NCI-H2029 treated with DMSO at 0.1 percent for 48 hours (cell line): Measurements from ENCODE around the gene LCLAT1.

Experiments used
- DNase-seq: peaks from one replicate; lab custom pipeline; 2025; lab: John Stamatoyannopoulos, UW

The LCLAT1 gene

DNA sequence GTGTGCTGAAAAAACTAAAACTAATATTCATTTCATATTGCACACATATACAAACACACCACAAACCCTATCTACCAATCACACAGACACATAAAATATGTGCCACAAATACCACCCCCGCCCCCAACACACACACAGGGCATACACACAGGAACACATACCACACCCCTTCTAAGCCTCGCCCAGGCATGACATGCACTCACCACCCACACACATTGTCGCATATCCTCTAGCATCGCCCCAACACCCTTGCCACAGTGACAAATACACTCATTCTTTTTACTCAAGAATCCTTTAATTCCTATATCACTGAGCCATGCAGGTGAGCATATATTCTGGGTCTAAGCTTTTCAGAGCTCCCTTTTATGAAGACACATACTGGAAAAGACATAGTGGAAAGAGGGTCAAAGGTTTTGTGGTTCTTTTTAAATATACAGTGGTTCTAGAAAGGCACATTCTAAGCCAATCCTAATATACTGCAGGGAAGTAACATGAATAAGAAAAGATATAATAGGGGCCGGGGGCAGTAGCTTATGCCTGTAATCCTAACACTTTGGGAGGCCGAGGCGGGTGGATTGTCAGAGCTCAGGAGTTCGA is 24.5 kb upstream of the LCLAT1 start:
- no peak for DNase-seq

DNA sequence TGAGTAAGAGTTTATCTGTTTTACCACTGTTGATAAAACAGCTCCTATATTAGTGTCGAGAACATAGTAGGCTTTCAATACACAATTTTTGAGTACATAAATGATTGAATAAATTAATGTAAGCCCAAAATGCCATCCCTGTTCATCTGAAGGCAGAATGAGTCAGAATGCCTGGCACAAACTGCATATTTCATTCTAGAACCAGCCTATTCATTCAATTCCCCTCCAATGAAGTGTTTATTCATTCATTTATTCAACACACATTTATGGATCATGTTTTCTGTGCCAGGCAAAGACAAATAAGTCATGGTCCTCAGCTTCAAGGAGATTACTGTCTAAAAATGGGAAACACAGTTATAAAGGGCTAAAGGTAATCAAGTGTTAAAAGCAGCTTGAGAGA is 22.8 kb upstream of the LCLAT1 start:
- DNase-seq, result no peak

DNA sequence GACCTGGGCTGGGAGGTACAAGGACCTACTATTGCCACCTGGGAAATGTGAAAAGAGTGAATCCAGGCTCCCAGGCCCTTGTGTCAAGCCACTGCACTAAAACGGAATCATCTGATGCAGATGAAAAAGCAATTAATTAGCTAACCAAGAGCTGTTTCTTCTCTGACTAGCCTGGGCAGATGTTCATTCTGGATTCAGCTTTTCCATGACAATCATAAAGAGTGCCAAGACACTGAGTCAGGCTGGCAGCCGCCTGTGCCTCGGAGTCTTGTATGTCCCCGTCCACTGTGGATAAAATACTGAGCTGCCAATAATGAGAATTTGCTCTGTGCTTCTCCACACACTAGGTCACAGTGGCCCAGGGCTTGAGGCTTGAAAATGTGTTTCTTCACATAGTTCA is 21.7 kb upstream of the LCLAT1 start:
- no peak for DNase-seq

DNA sequence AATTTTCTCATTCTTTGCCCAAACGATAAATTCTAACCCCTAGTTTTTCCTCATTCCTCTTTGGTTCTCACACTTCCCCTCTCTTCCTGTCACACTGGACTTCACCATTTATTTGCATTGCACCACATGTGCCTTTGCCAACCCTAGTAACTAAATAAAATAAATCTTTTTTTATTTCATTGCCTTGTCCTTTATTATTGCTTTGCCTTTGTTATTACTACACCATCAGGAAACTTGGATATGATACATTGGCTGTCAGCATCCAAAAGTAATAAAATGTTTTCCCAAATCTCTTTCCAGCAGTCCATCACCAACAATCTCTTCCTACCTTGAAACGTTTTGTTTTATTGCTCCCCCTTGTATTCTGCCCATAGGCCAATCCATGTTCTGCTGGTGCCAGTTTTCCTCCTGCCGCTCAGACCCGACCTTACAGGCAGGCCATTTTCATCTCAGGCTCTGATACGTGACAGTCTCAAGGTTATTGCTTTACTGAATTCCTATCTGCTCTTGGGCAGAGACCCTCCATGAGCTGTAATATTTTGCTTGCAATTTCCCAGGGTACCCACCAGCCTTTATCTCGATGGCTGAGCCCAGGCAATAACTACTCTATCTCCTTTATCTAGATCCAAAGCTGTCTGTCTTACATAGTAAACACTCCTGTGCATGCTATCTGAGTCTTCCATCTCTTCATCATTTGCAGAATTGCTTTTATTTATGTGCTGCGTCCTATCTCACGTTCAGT is 19.3 kb upstream of the LCLAT1 start:
- DNase-seq, result no peak

DNA sequence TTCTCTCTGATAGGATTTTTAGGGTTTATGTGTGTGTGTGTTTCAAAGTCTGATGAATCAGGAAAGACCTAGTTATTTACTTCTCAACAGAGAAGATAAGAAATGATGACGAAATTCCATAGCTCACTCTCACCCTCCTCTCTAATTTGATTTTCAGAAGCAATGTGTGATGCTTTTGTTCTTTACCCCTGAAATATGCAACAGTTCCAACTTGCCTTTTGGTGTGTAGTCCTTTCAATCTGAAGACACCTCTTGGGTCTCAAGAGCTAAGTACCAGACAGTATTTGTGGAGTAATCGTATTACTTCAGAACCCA is 18.7 kb upstream of the LCLAT1 start:
- DNase-seq, result no peak

DNA sequence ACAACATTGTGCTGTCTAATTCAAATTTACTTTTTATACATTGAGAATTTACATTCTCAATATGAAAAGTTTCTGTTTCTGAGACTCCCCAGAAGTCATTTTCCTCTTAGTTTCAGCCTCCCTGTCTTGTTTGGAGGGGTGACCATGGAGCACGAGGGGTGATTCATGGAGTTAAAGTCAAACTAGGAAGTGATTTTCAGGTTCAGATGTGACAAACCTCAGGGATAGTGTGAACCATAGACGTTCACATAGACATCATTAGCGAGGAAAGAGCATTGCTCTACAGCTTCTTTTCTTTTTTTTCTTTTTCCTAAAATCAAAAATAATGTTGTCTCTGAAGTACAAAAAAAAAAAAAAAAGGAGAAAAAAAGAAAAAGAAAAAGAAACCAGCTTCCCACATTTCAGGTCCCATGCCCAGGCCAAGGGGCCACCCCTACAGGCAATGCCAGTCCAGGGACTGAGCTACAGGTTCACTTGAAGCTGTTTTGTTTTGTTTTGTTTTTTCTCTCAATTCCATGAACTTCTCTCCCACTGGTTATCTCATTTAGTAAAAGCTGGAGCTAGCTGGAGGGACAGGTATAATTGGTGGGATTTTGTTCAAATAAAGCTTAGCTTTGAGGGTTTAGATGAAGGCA is 18.1 kb upstream of the LCLAT1 start:
- DNase-seq, result no peak

DNA sequence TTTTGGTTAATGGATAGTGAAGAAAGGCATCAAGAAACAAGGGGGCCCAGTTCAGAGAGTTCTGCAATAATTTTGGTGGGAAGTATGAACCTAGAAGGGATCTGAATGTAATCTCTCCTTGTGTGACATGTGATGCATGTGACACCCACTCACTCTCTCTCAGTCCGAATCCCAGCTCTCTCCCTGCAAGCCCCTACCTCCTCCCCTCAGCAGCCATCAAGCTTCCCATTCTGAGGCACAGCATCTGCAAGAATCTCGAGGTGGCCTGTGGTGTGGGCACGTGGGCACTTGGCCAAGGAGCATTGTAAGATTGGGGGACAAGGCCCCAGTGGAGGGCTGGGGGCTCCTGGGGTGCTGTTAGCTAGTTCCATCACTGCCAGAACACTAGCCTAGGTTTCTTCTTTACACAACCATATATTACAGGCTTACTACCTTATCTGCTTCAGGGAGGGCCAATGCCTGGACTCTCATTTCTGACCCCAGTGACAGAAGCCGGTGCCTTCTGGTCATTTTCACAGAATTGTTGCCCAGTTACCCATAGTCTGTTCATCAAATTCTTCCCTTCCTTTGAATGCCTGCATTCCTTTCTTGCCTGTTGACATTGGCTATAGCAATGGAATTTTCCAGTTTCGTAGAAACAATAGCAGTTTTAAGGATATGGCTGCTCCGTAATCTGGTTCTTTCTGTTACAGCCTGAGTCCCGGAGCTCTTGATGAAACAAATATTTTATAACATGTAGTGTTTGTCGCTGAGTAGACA is 13.3 kb upstream of the LCLAT1 start:
- no peak for DNase-seq

DNA sequence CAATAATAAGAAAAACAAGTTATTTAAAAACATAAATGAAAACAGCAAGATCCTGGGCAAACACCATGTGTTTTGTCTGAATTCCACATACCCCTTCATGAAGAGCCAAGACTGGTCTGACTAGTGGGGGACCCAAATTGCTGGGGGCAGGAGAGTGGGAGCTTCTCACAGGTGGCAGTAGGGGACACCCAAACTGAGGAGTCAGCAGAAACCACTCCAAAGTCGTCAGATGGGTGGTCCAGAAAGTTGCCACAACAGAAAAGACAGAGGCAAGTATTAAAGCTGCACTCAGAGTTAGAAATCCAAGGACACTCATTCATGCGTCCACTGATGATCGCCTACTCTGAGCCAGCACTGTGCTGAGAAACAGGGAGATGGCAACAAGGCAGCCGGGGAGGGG is 12.3 kb upstream of the LCLAT1 start:
- no peak for DNase-seq

DNA sequence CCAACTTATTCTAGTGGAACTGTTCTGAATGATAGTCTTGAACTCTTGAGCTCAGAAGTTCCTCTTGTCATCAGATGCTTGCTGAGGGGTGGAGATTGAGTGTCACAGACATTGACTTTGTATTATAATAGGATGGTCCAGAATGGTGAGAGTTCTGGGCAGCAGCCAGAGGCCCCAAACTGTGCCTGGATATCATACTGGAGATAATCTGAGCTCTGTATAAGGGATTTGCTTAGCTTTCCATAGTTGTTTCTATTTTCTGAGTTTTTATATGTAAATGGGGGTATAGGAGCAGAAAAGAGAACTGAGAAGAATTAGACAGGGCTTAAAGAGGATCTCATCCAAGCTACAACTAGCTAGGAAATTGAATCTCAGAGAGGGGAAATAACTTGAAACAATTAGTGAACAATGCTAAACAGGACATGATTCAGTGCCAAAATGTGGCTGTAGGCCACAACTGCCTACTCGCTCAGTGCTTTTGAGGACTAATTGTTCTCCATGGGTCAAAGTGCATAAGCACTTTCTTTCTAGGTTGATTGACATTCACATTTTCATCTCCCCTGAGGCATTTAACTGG is 10.1 kb upstream of the LCLAT1 start:
- DNase-seq, result no peak

DNA sequence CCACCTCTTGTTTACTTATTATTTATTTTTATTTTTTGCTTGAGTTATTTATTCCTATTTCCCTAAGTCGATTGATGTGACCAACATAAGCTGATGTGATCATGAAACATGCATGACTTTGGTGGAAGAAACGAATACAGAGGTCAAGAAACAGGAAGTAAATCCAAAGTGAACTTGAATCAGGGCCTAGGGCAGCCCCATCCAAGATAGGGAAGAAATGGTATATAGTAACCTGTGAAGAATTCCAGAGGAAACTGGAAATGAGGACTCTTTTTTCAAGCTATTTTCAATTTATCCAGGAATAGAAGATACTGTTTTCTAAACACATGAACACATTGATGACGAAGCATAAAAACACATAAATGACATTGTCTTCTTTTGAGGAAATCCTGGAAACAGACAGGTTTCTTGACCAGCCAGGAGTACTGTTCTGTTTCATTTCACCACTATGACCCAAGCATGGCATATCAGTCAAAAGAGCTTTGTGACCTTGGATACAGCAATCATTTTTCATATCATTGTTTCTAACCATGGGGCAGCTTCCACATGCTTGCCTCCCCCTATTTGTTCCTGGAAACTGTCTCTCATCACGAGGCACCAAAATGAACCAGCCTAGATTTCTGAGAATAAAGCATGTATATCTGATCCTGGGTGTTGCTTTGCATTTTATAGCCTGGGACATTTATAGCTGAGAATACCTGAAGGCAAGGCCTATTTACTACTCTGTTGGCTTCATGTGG is 9.1 kb upstream of the LCLAT1 start:
- DNase-seq, result no peak

DNA sequence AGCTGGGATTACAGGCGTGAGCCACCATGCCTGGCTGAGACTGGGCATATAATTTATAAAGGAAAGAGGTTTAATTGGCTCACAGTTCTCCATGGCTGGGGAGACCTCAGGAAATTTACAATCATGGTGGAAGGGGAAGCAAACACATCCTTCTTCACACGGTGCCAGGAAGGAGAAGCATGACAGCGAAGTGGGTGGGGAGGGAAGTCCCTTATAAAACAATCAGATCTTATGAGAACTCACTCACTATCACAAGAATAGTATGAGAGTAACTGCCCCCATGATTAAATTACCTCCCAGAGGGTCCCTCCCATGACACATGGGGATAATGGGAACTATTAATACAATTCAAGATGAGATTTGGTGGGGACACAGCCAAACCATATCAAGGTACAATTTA is 7.8 kb upstream of the LCLAT1 start:
- DNase-seq, result no peak

DNA sequence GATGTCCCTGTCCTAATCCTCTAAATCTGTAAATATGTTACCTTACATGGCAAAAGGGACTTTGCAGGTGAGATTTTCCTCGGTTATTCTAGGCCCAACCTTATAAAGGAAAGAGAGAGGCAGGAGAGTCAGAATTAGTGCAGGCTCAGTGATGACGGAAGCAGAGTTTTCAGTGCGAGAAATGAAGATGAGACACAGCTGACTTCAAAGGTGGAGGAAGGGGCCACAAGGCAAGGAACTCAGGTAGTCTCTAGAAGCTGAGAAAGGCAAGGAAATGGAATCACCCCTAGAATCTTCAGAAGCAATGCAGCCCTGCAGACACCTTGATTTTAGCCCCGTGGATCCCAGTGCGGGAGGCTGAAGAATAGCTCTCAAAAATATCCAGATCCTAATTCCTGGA is 7.2 kb upstream of the LCLAT1 start:
- DNase-seq, result no peak

DNA sequence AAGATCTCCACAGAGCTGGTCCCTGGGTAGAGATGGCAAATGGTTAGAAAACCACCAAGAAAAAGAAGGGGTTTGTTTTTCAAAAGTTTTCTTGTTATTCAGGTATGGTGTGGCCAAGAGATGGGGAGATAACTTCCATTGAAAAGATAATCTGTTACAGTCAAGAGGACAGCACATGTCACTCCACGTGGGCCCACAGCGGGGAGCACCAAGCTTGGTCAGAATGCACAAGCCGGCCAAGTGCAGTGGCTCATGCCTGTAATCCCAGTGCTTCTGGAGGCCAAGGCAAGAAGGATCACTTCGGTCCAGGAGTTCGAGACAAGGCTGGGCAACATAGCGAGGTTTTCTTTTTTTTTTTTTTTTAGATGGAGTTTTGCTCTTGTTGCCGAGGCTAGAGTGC is 6.0 kb upstream of the LCLAT1 start:
- no peak for DNase-seq

DNA sequence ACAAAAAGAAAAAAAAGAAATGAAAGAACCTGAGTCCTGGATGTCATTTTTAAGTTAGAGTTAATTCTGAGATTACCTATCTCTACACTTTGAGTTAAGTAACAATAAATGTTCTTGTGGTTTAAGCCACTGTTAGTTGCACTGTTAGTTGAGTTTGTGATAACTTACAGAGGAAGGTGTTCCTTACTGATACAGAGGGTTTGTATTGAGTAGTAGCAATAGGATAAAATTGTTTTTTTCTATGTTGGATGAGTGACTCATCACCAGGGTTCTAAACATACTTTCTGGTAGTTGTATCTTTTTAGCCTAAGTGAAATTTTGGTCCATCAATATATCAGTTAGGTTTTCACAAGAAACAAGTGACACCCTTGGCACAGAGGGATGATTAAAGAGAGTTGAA is 4.0 kb upstream of the LCLAT1 start:
- no peak for DNase-seq

DNA sequence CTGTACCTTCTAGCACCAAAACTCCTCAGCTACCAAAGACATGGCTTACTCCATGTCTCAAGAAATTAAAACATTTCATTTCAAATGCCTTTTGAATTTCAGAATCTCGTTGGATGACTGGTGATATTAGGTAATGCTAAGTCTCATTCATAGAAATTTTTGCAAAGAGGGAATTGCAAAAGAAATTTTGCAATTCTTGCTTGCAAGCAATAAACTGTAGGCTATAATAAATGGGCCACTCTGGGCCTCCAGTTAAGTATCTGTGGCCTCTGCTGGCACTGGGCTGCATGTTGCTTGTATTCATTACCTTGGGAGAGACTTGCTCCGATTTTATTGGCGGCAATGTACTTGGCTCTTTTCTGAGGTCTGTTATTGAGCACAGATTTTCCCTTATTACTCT is 2.8 kb upstream of the LCLAT1 start:
- DNase-seq, result no peak

DNA sequence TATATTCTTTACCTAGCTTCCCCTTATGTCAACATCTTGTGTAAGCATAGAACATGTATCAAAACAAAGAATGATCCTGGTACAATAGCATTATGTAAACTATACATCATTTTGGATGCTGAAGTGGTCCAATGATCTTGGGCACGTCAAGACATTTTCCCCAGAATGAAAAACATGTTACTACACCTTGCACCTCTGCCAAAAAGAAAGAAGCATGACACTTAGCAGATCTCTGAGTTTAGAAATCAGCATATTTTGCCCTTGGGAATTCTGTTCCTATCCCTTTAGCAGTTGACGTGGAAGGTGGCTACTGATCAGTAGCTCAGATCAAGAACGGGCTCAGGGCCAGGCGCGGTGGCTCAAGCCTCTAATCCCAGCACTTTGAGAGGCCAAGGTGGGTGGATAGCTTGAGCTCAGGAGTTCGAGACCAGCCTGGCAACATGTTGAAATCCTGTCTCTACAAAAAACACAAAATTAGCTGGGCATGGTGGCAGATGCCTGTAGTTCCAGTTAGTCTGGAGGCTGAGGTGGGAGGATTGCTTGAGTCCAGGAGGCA is 1.7 kb upstream of the LCLAT1 start:
- no peak for DNase-seq

DNA sequence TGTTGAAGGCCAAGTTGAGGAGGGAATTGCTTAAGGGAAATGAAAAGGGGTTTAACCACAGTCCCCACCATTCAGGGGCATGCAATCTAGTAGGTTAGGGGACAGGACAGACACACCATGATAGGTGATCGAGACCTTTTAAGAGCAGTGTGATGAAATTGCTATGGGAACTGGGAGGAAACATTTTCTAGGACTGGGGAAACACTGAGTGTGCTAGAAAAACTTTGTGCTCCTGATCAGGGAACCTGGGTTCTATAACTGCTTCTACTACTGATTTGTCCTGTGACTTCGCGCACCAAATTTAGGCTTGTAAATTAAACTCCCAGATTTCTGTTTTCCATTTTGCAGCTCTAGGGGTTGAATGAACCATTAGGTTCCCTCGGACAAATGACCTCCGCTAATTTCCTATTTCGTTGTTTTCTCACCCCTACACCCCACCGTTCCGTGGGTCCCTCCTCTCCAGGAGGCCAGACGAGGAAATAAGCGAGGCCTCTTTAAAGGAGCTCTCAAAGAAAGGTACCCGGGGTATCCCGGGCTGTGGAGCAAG is 371 bp upstream of the LCLAT1 start:
- no peak for DNase-seq

DNA sequence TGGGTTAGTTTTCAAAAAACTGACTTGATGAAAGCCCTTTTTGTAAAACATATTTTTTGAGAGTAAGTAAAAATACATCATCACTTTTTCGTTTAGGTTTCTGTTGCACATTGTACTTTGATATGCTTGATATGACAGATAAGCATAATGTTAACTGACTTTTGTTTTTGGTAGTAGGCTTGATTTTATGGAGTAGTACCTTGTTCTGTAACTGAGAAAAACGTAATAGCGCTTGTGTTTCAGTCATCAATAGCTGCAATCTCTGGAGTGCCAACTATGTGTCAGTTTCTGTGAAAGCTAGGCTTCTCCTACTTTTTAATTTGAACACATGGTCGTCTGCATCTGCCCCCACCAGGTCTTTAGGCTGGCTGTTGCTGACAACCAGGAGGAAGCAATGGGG is 1.3 kb downstream of the LCLAT1 start:
- DNase-seq, result no peak

DNA sequence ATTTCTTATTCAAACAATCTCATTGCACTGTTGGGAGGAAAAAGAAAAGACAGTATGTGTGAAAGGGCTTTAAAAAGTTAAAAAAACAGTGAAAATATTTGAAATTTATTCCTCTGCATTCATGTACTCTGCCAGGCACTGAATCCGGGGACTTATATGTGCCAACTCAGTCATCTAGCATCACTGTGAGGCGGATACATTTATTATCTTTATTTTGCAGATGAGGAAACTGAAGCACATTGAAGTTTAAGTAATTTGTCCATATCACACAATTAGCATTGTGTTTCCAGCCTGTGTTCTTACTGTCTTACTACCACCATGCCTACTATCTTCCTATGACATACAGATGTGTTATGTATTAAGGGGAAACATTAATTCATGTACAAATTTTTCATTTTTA is 1.8 kb downstream of the LCLAT1 start:
- DNase-seq, result no peak

DNA sequence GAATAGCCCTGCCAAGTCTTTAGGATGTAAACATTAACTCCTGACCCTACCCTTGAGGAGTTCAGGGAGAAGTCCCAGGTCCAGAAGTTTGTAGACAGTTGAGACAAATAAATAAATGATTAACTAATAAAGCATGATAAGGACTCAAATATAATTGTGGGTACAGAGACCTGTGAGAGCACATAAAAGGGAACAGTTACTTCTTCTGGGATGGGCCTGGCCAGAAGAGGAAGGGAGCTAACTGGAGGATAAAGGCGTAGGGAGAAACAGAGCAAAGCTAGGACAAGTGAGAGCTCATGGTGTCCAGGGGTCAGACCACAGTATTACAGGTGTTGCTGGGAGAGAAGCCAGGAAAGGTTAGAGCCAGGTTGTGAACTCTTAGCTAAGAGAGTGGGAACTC is 3.0 kb downstream of the LCLAT1 start:
- DNase-seq, result no peak

DNA sequence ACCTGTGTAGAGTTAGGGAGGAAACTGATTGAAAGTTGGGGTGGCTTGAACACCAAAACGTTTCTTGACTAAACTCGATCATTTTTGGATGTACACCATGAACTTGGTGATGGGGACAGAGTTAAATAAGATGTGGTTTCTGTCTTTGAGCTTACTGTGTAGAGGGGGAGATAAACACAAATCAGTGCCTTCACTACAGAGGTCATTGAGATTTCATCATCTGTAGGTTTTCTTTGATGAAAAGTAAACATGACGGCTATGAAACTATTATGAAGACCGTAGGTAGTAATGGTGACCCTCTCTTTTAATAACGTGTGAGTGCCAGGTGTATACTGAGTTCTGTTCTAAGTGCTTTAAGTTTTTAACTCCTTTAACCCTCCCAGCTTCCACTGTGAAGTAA is 6.5 kb downstream of the LCLAT1 start:
- DNase-seq, result no peak

DNA sequence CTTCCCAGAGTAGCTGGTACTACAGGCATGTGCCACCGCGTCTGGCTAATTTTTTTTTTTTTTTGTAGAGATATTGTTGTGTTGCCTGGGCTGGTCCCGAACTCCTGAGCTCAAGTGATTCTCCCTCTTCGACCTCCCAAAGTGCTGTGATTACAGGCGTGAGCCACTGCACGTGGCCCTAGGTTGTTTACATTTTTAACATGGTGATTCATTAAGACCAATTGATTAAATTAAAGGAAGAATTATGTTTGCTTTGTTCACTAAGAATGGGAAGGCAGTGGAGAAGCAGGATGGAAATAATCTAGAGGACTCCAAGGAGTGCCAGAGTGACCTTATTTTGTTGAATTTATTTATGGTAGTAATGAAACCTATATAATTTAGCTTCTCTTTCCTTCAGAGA is 7.5 kb downstream of the LCLAT1 start:
- DNase-seq, result no peak
